Measurements from ENCODE around the gene TAX1BP3.

Gene TAX1BP3

DNA sequence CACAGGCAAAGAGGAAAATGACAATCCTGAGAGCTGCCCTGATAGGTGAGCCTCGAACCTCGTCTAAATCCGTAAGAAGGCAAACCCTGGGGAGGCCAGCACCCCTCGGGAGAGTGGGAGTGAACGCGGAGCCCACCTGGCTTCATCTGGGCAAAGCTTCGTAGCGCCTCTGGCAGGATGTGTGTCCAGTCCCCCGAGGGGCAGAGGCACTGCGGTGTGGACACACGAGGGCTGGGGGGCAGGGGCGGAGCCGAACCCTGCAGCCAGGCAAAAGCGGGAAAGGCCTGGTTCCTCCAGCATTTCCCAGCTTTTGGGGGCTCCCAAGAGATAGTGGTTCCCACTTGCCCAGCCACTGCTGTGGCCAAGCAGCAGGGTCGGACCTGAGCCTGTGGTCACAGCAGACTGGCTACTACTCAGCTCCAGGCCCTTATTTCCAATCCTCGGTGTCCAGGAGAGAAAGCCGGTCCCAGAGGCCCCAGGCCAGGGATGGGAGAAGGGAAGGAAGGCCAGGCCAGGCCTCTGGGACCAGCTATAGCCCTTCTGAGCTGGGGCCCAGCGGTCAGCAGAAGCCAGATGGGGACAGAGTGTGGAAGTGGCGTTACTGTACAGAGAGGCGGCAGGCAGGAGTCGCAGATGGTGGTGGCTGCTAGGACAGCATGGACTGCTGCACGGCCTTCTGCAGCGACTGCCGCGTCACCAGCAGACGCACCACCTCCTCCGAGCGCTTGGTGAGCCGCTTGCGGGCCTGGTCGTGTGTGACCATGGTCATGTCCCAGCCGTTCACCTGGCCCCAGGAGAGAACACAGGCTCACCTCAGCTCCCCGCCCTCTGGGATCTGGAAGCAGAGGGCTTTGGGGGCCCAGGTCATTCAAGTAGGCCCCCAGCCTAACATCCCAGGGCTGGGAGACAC lies 5.0 kb downstream of the TAX1BP3 start:
- TF ChIP-seq, protein P1, sequence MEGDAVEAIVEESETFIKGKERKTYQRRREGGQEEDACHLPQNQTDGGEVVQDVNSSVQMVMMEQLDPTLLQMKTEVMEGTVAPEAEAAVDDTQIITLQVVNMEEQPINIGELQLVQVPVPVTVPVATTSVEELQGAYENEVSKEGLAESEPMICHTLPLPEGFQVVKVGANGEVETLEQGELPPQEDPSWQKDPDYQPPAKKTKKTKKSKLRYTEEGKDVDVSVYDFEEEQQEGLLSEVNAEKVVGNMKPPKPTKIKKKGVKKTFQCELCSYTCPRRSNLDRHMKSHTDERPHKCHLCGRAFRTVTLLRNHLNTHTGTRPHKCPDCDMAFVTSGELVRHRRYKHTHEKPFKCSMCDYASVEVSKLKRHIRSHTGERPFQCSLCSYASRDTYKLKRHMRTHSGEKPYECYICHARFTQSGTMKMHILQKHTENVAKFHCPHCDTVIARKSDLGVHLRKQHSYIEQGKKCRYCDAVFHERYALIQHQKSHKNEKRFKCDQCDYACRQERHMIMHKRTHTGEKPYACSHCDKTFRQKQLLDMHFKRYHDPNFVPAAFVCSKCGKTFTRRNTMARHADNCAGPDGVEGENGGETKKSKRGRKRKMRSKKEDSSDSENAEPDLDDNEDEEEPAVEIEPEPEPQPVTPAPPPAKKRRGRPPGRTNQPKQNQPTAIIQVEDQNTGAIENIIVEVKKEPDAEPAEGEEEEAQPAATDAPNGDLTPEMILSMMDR (IDR thresholded peaks at IDR 0.05; ENCODE audit: borderline replicate concordance, control extremely low read depth, extremely low read depth, insufficient read depth, missing control alignments) = no peak
- in situ Hi-C loops (cut with MboI; ENCODE audit: low sequenced_read_pairs, unreplicated experiment) = no loop called here

DNA sequence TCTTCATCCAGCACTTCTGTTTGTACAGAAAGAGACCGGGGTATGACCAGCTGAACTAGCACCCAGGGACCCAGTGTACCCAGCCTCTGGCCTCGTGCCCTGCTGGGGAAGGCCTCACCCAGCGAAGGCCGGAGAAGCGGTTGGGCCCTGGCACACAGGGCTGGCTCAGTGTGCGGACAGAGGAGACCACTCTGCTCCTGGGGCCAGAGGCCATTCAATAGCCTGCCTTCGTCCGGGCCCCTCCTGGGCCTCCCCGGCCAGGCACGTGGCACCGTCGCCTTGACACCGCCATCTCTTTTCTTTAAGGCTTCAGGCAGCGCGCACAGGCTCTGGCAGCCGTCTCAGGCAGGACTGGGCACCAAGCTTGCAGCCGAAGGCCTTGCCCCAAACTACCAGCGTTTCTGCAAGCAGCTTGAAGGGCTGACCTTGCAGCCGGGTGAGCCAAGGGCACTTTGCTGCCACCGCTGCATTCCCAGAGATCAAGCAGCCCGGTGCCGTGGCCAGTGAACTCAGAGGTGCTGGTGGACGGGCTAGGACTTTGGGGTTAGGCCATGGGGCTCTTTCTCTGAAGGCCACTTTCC lies 8.0 kb downstream of the TAX1BP3 start:
- TF ChIP-seq, protein P1 (IDR thresholded peaks at IDR 0.05; ENCODE audit: borderline replicate concordance, control extremely low read depth, extremely low read depth, insufficient read depth, missing control alignments) = no peak
- DNase-seq (ENCODE audit: low spot score) = no peak
- in situ Hi-C loops (cut with MboI; ENCODE audit: low sequenced_read_pairs, unreplicated experiment) = no loop called here

More for the DNA sequence above, 5.0 kb downstream of the TAX1BP3 start:
- DNase-seq (ENCODE audit: low spot score) = no peak

DNA sequence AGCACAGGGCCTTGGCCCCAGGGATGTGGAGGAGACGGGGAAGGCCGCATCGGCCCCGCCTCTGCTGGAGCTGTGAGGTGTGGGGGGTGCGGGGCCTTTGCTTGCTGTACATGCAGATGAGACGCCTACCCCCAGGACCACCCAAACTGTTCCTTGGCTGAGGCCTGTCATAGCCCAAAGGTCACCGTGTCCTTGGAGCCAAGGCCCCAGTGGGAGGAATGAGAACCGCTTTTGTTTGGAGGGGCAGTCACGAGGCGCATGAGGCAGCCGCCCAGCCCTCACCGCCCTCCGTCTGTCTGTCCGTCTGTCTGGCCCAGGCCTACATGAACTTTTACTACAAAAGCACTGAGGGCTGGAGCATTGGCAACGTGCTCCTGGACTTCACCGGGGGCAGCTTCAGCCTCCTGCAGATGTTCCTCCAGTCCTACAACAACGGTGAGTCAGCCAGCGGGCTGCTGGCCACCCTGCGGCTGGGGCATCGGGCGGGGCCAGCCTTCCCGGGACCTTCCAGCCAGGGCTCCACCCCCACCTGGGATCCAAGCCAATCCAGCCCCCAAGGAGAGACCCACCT lies 8.8 kb downstream of the TAX1BP3 start:
- DNase-seq (ENCODE audit: low spot score) = no peak
- TF ChIP-seq, protein P1 (IDR thresholded peaks at IDR 0.05; ENCODE audit: borderline replicate concordance, control extremely low read depth, extremely low read depth, insufficient read depth, missing control alignments) = no peak
- in situ Hi-C loops (cut with MboI; ENCODE audit: low sequenced_read_pairs, unreplicated experiment) = no loop called here

DNA sequence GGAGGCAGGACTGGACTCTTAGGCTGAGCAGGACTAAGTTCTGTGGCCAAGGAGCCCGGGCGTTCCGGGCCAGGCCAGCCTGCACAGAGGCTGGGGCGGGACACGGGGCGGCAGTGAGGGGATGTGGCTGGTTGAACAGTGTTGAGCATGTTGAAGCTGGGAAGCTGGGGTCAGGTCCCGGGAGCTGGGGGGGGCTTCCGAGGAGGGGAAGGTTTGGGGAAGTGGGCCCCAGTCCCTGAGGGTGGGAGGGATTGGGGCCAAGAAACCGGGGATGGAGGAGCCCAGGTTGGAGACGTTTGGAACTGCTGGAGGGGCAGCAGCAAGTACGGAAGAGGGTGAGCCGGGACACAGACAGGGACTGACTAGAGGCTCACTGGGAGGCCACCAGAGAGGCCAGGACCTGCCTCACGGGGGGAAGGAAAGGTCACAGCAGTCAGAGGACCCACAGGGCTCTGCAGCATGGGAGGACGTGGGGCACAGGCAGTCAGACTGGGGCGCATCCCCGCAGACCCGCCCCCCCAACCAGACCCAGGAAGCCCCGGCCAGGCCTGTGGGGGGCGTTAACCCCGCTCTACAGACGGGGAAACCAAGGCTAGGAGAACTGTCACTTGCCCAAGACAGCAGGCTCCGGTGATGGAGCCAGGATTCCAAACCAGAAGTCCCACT lies 9.5 kb downstream of the TAX1BP3 start:
- in situ Hi-C loops (cut with MboI; ENCODE audit: low sequenced_read_pairs, unreplicated experiment) = no loop called here
- no peak for DNase-seq (ENCODE audit: low spot score)
- TF ChIP-seq, protein P1 (IDR thresholded peaks at IDR 0.05; ENCODE audit: borderline replicate concordance, control extremely low read depth, extremely low read depth, insufficient read depth, missing control alignments) = no peak

DNA sequence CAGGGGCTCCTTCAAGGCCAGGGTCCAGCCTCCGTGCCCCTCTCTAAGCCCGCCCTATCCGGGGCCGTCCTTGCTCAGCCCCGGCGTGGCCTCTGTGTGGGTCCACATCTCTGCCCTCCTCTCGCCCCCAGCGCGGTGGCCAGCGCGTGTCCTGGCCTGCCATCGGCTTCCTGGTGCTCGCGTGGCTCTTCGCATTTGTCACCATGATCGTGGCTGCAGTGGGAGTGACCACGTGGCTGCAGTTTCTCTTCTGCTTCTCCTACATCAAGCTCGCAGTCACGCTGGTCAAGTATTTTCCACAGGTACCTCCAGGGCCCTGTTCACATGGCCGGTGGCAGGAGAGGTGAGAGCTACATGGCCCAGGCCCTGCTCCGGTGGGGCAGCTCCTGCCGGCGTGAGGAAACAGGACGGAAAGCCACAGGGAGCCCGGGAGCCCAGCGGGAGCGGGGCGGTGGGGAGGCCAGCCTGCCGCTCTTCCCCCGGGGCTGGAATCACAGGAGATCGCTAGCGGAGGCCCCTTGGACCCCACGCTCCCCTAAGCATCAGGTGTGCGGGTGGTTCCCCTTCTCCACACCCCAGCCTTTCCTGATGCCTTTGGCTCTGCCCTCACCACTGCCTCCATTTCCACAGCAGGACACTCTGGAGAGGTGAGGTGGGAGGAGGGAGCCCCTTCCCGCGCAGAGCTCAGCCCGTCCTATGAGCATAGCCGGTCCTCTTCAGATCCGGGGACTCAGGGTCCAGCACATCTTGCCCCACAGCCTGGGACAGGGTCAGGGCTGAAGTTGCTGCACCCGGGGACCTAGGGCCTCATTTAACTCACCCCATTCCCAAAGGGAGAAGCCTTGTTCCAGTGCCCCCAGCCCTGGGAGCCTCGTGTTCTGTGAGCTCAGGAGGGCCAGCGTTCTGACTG lies 10.2 kb downstream of the TAX1BP3 start:
- DNase-seq (ENCODE audit: low spot score) = no peak
- TF ChIP-seq, protein P1 (IDR thresholded peaks at IDR 0.05; ENCODE audit: borderline replicate concordance, control extremely low read depth, extremely low read depth, insufficient read depth, missing control alignments) = no peak
- in situ Hi-C loops (cut with MboI; ENCODE audit: low sequenced_read_pairs, unreplicated experiment) = no loop called here
